ENCODE data around the gene INHA.

The INHA gene

DNA sequence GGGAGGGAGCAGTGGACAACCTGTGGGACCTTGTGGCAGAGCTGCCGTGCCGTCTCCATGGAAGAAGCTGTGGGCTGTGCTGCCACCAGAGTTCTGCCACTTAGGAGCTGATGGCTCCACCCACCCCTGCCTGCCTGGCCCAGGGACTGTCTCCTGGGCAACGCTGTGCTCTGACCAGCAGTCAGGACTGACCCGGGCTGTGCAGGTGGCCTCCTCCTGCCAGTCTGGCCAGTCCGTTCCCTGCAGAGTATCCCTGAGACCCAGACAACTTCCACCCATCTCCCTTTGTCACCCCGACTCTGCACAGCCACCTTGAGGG, 45.1 kb upstream of the INHA start:
- TF ChIP-seq CTCF (IDR thresholded peaks at IDR 0.05; ENCODE audit: low read depth, low read length), result no peak
- Histone ChIP-seq H3K27me3 (ENCODE audit: insufficient read depth, low read depth, severe bottlenecking) (no peaks in the 10 kb centered on the region), H3K9me3 (ENCODE audit: severe bottlenecking) (no peaks in the 10 kb centered on the region), H3K27ac (peak overlapping the region; percentile 96), H3K4me3 (ENCODE audit: low read depth, low read length) (peak overlapping the region; percentile 18), H3K36me3 (peaks cover 4% of the 10 kb centered on the region)
- DNase-seq, result peak; percentile 67

DNA sequence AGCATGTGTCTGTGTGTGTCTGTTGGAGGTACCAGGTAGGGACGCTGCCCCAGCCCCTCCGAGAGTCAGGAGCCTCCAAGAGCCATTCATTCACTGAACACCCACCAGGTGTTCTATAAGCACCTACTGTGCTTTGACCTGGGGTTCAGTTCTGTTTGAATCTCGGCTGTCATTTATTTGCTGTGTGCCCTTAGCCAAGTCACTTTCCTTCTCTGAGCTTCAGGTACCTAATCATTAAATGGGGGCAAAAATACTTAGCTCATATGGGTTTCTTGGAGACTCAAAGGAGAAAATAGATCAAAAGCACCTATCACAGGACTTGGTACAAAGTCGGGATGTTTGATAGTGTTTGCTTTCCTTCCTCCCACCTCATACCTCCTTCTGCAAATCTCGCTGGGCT, 44.6 kb upstream of the INHA start:
- Histone ChIP-seq H3K9me3 (ENCODE audit: severe bottlenecking) (no peaks in the 10 kb centered on the region), H3K4me3 (ENCODE audit: low read depth, low read length) (no peak overlapping the region), H3K27ac (peak overlapping the region; percentile 96), H3K27me3 (ENCODE audit: insufficient read depth, low read depth, severe bottlenecking) (no peaks in the 10 kb centered on the region), H3K36me3 (peaks cover 6% of the 10 kb centered on the region)
- DNase-seq, result no peak
- no peak for TF ChIP-seq CTCF (IDR thresholded peaks at IDR 0.05; ENCODE audit: low read depth, low read length)

GRCh38 chr2:219530048-219530963, 41.8 kb upstream of the INHA start:
- Histone ChIP-seq H3K9me3 (ENCODE audit: severe bottlenecking) (no peaks in the 10 kb centered on the region), H3K4me3 (ENCODE audit: low read depth, low read length) (no peak overlapping the region), H3K36me3 (peaks cover 20% of the 10 kb centered on the region), H3K27me3 (ENCODE audit: insufficient read depth, low read depth, severe bottlenecking) (no peaks in the 10 kb centered on the region), H3K27ac (peak overlapping the region; percentile 45)
- peak; percentile 90 for TF ChIP-seq CTCF (IDR thresholded peaks at IDR 0.05; ENCODE audit: low read depth, low read length)
- peak; percentile 91 for DNase-seq

DNA sequence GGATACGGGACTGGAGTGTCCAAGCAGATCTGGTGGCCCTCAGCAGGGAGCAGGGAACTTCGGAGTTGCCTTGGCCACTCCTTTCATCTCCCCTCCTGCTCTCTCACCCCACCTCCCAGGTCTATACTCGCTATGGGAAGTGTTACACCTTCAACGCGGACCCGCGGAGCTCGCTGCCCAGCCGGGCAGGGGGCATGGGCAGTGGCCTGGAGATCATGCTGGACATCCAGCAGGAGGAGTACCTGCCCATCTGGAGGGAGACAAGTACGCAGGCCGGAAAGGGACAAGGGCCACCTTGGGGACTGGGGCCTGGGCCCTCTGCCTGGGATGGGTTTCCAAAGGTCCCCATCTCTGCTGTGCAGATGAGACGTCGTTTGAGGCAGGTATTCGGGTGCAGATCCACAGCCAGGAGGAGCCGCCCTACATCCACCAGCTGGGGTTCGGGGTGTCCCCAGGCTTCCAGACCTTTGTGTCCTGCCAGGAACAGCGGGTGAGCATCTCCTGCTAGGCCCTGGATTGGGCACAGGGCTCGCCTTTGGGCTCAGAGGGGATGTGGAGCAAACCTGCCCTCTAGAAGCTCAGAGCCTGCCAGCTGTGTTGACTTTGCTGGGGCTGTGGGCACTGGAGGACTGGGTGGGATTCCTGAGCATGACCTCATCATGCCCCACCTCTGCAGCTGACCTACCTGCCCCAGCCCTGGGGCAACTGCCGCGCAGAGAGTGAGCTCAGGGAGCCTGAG, 40.3 kb upstream of the INHA start:
- Histone ChIP-seq H3K4me3 (ENCODE audit: low read depth, low read length) (no peak overlapping the region), H3K27me3 (ENCODE audit: insufficient read depth, low read depth, severe bottlenecking) (no peaks in the 10 kb centered on the region), H3K27ac (no peak overlapping the region), H3K9me3 (ENCODE audit: severe bottlenecking) (no peaks in the 10 kb centered on the region), H3K36me3 (peaks cover 23% of the 10 kb centered on the region)
- DNase-seq, result no peak
- TF ChIP-seq CTCF (IDR thresholded peaks at IDR 0.05; ENCODE audit: low read depth, low read length), result no peak

- Histone ChIP-seq H3K4me3 (ENCODE audit: low read depth, low read length) (no peak overlapping the region), H3K9me3 (ENCODE audit: severe bottlenecking) (no peaks in the 10 kb centered on the region), H3K36me3 (peaks cover 26% of the 10 kb centered on the region), H3K27ac (no peak overlapping the region), H3K27me3 (ENCODE audit: insufficient read depth, low read depth, severe bottlenecking) (no peaks in the 10 kb centered on the region)
- no peak for DNase-seq
- TF ChIP-seq CTCF (IDR thresholded peaks at IDR 0.05; ENCODE audit: low read depth, low read length), result no peak
Measured at GRCh38 chr2:219532378-219532649, 39.8 kb upstream of the INHA start.

Data from WERI-Rb-1 (cell line).